Smooth muscle cell (in vitro differentiated cells): ENCODE results near the gene CMBL. TPM values are rescaled to one million over a fixed set of nuclear protein-coding genes. Genes with fewer than 3 reads are reported as not detected.

Experiments
- DNase-seq: peaks from one replicate; lab custom pipeline; 2025; ENCODE audit not compliant: unreplicated experiment; lab: John Stamatoyannopoulos, UW
- H2AFZ ChIP-seq: fragments of 200-600 bp; sonication (generic); 2 replicates; pipeline ENCODE4 v1.6.0; 2016; ENCODE audit warnings: antibody characterized with exemption, low read depth, mild to moderate bottlenecking
- H3F3A ChIP-seq: fragments of 200-600 bp; sonication (generic); 2 replicates; pipeline ENCODE4 v1.6.0; 2017; ENCODE audit warnings: antibody characterized with exemption, low read depth
- H3K27ac ChIP-seq: fragments of 200-600 bp; sonication (generic); 2 replicates; pipeline ENCODE4 v1.5.1; 2016; ENCODE audit warnings: low read depth, mild to moderate bottlenecking
- H3K27me3 ChIP-seq: fragments of 200-600 bp; sonication (generic); 2 replicates; pipeline ENCODE4 v1.6.1; 2016; ENCODE audit warnings: low read depth, mild to moderate bottlenecking
- H3K36me3 ChIP-seq: fragments of 200-600 bp; sonication (generic); 2 replicates; pipeline ENCODE4 v1.5.1; 2016; ENCODE audit warnings: low read depth
- H3K4me1 ChIP-seq: fragments of 200-600 bp; sonication (generic); 2 replicates; pipeline ENCODE4 v1.5.1; 2016; ENCODE audit warnings: low read depth
- H3K4me2 ChIP-seq: fragments of 200-600 bp; sonication (generic); 2 replicates; pipeline ENCODE4 v1.6.0; 2016; ENCODE audit warnings: mild to moderate bottlenecking
- H3K4me3 ChIP-seq: fragments of 200-600 bp; sonication (generic); 2 replicates; pipeline ENCODE4 v1.5.1; 2016; ENCODE audit warnings: mild to moderate bottlenecking
- H3K79me2 ChIP-seq: fragments of 200-600 bp; sonication (generic); 2 replicates; pipeline ENCODE4 v1.6.0; 2016; ENCODE audit warnings: low read depth, mild to moderate bottlenecking
- H3K9ac ChIP-seq: fragments of 200-600 bp; sonication (generic); 2 replicates; pipeline ENCODE4 v1.6.0; 2016; ENCODE audit warnings: low read depth
- H3K9me3 ChIP-seq: fragments of 200-600 bp; sonication (generic); replicated peaks from 2 replicates; pipeline ENCODE4 v1.5.1; 2016; ENCODE audit warnings: low read depth
- H4K20me1 ChIP-seq: fragments of 200-600 bp; sonication (generic); 2 replicates; pipeline ENCODE4 v1.6.0; 2016; ENCODE audit warnings: low read depth
- CTCF ChIP-seq: fragments of 200-600 bp; sonication (generic); IDR thresholded peaks from 2 replicates; pipeline ENCODE4 v1.5.1; 2017; ENCODE audit warnings: borderline replicate concordance, mild to moderate bottlenecking, antibody characterized with exemption; ENCODE audit not compliant: insufficient read depth, poor library complexity, severe bottlenecking
- WGBS: methylation state at CpG from one replicate; pipeline ENCODE4 v1.1.7; 2016; ENCODE audit warnings: low lambda C conversion rate; 5-methylcytosine and 5-hydroxymethylcytosine counted together
- polyA plus RNA-seq: library from polyadenylated mRNA; unstranded; fragments of >200 nt; fragmentation: Nextera tagmentation; extraction: Ambion mirVana; gene quantifications from 2 replicates; pipeline ENCODE4 v1.2.1, GENCODE V29; 2016
- total RNA-seq: library from RNA; depleted of rRNA; stranded (reverse); fragments of >200 nt; gene quantifications from 2 replicates; pipeline ENCODE4 v1.2.3, GENCODE V29; 2014

Gene CMBL
- total and polyA plus RNA-seq, 2 experiments from 2014 or later = 6.3 to 12.0 TPM

- 46% methylated on average over 7 of the region's 7 CpGs for WGBS
- H3K4me2 ChIP-seq = peak overlapping the region; percentile 93
- H3K79me2 ChIP-seq = peaks cover 68% of the 10 kb centered on the region
- no peak for TF ChIP-seq CTCF
- peaks cover 11% of the 10 kb centered on the region for H3K4me1 ChIP-seq
- peaks cover 58% of the 10 kb centered on the region for H4K20me1 ChIP-seq
- no peaks in the 10 kb centered on the region for H3K9me3 ChIP-seq
- H3F3A ChIP-seq = no peaks in the 10 kb centered on the region
- H3K27me3 ChIP-seq = no peaks in the 10 kb centered on the region
- H3K27ac ChIP-seq = no peak overlapping the region
- H3K9ac ChIP-seq = peak overlapping the region; percentile 99
- peaks cover 2% of the 10 kb centered on the region for H3K36me3 ChIP-seq
- DNase-seq = no peak
- H2AFZ ChIP-seq = no peak overlapping the region
- H3K4me3 ChIP-seq = peak overlapping the region; percentile 70
Observed at GRCh38 chr5:10251405-10251804, 56.3 kb downstream of the CMBL start.

- Histone ChIP-seq H2AFZ (peak overlapping the region; percentile 84), H3K27me3 (no peaks in the 10 kb centered on the region), H3K36me3 (no peaks in the 10 kb centered on the region), H4K20me1 (peaks cover 54% of the 10 kb centered on the region), H3K4me1 (peaks cover 11% of the 10 kb centered on the region), H3K27ac (peak overlapping the region; percentile 98), H3K79me2 (peaks cover 63% of the 10 kb centered on the region), H3K9me3 (no peaks in the 10 kb centered on the region), H3K4me2 (peak overlapping the region; percentile 93), H3F3A (no peaks in the 10 kb centered on the region), H3K9ac (peak overlapping the region; percentile 99), H3K4me3 (peak overlapping the region; percentile 70)
- no peak for TF ChIP-seq CTCF
- no peak for DNase-seq
- 0% methylated on average over 21 of the region's 21 CpGs for WGBS
Observed at GRCh38 chr5:10250806-10251276, 56.9 kb downstream of the CMBL start.

- H3K4me2 ChIP-seq = peak within 1 kb of the TSS; percentile 93
- TF ChIP-seq CTCF = no peak
Observed at GRCh38 chr5:10249948-10250805, 57.5 kb downstream of the CMBL start, which contains the start of gene CCT5. TSS of gene CCT5 (plus strand) at chr5:10250280. CDS start at chr5:10250341, 61 bp downstream.

More at GRCh38 chr5:10249948-10250805, 57.5 kb downstream of the CMBL start, which contains the start of gene CCT5:
- H2AFZ ChIP-seq = peak within 1 kb of the TSS; percentile 84
- no peaks in the 10 kb centered on the region for H3F3A ChIP-seq
- no peaks in the 10 kb centered on the region for H3K27me3 ChIP-seq
- peaks cover 47% of the 10 kb centered on the region for H4K20me1 ChIP-seq
- H3K79me2 ChIP-seq = peaks cover 56% of the 10 kb centered on the region
- under 1% methylated on average over 66 of the region's 67 CpGs for WGBS
- no peaks in the 10 kb centered on the region for H3K9me3 ChIP-seq
- H3K36me3 ChIP-seq = no peaks in the 10 kb centered on the region
- peak within 1 kb of the TSS; percentile 98 for H3K27ac ChIP-seq
- H3K9ac ChIP-seq = peak within 1 kb of the TSS; percentile 99
- DNase-seq = peak; percentile 93
- H3K4me3 ChIP-seq = peak within 1 kb of the TSS; percentile 70
- H3K4me1 ChIP-seq = peaks cover 11% of the 10 kb centered on the region
